VCaP (cell line): Measurements from ENCODE around the gene BTAF1.

ENCODE experiments used
- H3K27ac ChIP-seq: fragments of 450-650 bp; 2 replicates; pipeline ENCODE4 v1.5.1; 2017
- TF ChIP-seq, protein P1 (sequence below): fragments of 450-650 bp; conservative IDR thresholded peaks from 2 replicates; pipeline ENCODE4 v1.5.1; 2017; ENCODE audit warnings: mild to moderate bottlenecking, moderate library complexity

Gene BTAF1

DNA sequence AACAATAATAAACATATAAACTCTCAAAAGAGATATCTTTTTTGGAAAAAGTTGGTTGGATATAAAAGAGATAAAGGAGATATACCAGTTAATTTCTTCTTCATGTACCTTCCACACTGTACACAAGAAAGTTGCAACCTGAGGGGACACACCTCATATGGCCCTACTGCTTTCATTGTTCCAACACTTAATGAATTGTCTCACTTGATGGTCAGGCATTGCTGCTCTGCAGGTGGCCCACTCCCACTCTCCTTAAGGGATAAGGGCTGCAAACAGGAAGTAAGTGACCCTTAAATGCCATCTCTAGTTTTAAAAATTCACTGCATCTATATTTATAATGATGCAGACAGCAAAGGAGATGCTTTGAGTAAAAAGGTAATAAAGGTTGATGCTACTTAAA lies 152.3 kb downstream of the BTAF1 start:
- TF ChIP-seq, protein P1, sequence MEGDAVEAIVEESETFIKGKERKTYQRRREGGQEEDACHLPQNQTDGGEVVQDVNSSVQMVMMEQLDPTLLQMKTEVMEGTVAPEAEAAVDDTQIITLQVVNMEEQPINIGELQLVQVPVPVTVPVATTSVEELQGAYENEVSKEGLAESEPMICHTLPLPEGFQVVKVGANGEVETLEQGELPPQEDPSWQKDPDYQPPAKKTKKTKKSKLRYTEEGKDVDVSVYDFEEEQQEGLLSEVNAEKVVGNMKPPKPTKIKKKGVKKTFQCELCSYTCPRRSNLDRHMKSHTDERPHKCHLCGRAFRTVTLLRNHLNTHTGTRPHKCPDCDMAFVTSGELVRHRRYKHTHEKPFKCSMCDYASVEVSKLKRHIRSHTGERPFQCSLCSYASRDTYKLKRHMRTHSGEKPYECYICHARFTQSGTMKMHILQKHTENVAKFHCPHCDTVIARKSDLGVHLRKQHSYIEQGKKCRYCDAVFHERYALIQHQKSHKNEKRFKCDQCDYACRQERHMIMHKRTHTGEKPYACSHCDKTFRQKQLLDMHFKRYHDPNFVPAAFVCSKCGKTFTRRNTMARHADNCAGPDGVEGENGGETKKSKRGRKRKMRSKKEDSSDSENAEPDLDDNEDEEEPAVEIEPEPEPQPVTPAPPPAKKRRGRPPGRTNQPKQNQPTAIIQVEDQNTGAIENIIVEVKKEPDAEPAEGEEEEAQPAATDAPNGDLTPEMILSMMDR: no peak
- no peak overlapping the region for H3K27ac ChIP-seq

DNA sequence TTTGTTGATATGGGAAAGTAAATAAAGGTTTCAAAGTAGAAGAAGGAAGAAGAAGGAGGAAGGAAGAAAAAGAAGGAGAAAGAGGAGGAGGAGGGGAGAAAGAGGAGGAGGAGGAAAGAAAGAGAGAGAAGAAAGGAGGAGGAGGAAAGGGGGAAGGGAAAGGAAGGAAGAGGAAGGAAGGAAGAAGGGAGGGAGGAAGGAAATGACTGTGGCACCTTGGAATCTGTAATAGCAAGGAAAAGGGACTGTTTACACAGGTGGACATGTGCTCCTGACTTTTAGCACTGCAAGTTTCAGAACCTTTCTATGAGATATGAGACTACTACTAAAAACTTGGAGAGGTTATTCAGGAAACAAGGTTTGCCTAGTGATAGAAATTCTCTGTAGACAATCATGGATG lies 153.2 kb downstream of the BTAF1 start:
- H3K27ac ChIP-seq: no peak overlapping the region
- TF ChIP-seq, protein P1: no peak

DNA sequence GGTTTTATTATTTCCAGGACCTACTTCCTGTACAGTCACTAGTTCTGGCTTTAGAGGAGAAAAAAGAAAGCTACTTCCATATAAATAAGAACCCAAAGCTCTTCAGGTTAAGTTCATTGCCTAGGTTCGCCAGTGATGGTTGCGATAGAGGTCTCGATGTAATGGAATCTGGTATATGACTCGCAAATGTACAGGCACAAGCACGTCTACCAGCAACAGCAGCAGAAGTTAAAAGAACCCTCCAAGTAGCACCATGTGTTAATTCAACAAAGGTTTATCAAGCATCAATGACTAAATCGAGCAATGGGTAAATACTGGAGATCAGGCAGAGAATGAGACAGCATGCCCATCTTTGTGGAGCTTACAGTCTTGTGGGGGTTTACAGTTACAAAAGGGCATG lies 155.4 kb downstream of the BTAF1 start:
- H3K27ac ChIP-seq: no peak overlapping the region
- TF ChIP-seq, protein P1: no peak
